ENCODE results near the gene SHE.
"Not testable (repeated sequence)": the region's sequence is repeated elsewhere in the genome, so short reads cannot be mapped to it uniquely, and the experiment has no call there.

The SHE gene

DNA sequence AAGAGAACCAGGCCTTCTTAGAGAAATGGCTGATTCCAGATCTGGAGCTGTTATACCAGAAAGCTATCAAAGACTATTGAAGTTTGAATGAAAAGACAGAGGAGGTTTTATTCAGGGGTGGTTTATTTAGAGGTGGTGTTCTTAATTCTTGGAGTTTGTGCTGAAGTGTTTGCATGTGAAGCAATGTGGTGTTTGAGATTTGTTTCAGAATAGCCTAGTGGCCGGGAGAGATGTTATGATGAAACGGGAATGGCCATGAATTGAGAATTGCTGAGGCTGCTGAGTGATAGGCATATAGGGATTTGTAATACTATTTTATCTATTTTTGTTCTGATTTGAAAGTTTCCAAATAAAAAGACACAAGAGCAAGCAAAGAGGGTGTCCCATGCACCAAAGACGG, 10.5 kb upstream of the SHE start:
- no peak for DNase-seq

- DNase-seq = no peak
Measured at GRCh38 chr1:154503898-154504297, 1.7 kb upstream of the SHE start.

GRCh38 chr1:154502744-154503115, 518 bp upstream of the SHE start:
- DNase-seq = no peak

GRCh38 chr1:154501423-154502065, 668 bp downstream of the SHE start:
- DNase-seq = no peak

DNA sequence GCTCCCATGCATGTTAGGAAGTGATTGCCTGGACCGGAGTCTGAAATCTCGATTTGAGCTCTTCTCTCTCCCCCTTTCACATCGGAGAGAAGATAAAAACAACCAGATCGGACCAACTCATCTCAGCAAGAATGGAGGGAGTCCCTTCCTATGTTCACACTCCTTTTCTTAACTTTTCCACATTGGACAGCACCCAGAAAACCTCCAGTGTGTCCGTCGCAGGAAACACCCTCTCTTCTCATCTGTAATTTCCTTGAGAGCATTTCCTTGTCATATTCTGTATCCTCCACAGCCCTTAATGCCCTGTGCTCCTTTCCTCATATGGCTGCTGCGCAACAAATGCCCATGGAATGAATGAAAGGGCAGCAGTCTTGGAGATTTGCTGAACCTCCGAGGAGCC, 1.7 kb downstream of the SHE start:
- DNase-seq = no peak

- DNase-seq = no peak
Measured at GRCh38 chr1:154499446-154499845, 2.8 kb downstream of the SHE start.

GRCh38 chr1:154497026-154497806, 5.0 kb downstream of the SHE start:
- DNase-seq = no peak

DNA sequence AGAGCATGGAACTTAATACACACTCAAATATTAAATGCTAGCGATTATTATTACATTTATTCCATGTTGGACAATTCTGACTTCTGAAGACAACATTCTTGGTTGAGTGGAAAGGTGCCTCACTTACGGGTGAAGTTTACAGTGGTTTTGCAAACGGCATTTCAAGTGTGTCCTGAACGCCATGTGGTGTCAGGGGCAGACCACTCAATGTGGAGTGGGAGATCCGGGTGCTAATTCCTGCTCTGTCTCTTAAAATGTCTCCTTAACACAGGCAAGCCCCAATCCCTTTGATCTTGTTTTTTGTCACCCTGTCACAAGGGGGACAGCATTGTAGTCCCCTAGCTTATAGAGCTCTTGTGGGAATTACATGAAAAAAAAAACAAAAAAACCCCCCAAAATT, 5.8 kb downstream of the SHE start:
- no peak for DNase-seq

- DNase-seq = no peak
Measured at GRCh38 chr1:154495496-154496273, 6.5 kb downstream of the SHE start.

GRCh38 chr1:154493276-154493675, 8.9 kb downstream of the SHE start:
- peak; percentile 63 for DNase-seq

DNA sequence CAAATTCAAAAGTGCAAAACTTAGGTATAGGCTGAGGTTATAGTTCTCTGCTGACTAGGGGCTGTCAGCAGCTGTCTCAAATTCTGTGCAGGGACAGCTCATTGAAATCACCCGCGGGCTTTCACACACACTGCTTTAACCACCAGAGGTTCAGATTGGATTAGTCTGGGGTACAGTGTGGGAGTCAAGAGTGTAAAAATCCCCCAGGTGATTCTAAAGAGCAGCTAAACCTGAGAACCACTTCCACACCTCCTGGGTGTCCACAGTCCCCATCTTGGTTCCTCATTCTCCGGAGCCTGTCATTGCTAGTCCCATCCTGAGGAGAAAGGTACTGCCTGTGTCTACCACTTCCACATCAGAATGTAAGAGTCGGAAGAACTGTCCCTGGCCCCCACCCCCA, 10.1 kb downstream of the SHE start:
- DNase-seq = no peak

- no peak for DNase-seq
Measured at GRCh38 chr1:154490317-154490716, 11.9 kb downstream of the SHE start.

DNA sequence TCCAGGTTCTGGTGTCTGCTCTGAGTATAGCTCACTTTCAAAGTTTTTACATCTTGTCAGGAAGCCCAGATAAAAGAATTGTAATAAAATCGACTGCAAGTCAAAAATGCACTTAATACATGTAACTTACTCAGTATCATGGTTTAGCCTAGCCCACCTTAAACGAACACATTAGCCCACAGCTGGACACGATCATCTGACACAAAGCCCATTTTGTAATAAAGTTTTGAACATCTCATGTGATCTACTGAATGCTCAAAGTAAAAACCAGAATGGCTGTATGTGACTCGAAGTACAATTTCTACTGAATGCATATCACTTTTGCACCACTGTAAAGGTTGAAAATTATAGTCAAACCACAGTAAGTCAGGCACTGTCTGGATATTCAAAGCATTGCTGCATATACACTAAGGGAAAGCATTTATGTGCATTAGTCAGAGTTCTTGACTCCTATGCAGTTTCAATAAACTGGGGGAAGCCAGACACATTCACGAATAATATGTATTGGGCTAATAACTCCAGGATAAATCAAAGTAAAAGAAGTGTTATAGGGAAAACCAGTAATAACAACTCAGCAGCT, 12.4 kb downstream of the SHE start:
- no peak for DNase-seq

DNA sequence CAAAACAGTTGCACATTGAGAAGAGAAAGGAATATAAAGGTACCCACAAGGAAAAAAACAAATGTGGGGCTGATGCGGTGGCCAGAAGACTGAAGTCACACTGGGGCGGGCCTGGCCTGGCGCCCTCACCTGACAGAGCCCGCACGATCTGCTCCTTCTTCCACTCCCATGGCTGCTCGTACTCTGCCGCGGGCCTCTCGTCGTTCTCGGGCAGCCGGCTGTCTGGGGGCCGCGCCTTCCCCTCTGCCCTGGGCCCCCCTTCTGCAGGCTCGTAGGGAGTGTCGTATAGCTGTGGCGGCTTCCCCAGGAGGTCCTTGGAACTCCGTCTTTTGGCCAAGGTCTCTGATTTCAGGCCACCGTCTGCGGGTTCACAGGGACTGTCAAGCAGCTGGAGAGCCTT, 13.3 kb downstream of the SHE start:
- DNase-seq = no peak

DNA sequence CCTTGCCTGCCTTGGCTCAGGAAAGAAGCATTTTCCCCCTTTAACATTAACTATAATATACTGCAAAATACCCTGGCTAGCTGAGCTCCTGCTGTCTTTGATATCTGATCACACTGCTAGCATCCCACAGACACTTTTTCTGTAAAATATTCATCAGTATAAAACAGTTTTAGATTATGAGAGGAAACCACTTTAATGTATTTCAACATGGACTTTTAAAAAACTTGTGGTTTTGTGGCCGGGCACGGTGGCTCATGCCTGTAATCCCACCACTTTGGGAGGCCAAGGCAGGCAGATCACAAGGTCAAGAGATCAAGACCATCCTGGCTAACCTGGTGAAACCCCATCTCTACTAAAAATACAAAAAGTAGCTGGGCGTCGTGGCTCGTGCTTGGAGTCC, 15.5 kb downstream of the SHE start:
- DNase-seq = not testable (repeated sequence)

DNA sequence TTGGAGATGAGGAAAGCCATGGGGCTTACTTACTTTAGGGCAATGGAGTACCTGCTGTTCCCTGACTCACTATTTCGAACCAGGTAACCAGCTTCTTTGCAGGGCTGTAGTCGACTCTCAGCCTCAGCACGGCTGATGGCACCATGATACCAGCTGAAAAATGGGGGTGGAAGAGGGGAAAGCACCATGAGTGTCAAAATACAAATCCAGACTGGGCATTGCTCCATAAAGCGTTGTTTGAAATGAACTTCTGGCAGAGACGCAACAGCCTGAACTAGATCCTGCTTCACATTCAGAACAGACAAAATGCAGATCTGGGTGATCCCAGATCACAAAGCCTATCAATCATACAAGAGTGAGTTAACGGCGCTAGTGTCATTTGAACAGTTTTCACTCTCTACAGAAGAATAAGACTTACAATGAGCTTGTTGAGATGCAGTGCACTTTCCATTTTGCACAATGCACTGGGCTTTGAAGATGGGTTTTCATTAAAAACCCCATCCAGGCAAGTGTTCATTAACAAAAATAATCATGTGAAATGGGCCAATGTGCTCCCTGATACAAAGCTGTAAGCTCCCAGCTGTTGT, 16.2 kb downstream of the SHE start:
- DNase-seq = no peak

DNA sequence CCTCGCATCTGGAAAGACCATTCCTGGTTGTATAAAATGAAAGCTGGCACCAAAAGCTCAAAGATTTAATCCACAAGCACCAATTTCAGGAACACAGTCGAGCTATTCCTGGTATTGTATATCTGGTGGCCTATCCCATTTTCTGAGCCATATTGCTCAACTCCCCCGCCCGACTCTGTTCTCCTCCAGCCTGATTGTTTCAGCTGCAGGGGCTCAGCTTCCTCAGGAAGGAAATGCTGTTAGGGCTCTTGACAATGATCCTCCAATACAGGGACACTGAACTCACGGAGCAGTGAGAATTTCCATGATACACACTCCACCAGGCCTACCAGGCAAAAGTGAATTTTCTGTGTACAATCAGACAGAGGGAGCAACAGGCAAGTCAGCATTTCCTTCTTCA, 17.1 kb downstream of the SHE start:
- no peak for DNase-seq

DNA sequence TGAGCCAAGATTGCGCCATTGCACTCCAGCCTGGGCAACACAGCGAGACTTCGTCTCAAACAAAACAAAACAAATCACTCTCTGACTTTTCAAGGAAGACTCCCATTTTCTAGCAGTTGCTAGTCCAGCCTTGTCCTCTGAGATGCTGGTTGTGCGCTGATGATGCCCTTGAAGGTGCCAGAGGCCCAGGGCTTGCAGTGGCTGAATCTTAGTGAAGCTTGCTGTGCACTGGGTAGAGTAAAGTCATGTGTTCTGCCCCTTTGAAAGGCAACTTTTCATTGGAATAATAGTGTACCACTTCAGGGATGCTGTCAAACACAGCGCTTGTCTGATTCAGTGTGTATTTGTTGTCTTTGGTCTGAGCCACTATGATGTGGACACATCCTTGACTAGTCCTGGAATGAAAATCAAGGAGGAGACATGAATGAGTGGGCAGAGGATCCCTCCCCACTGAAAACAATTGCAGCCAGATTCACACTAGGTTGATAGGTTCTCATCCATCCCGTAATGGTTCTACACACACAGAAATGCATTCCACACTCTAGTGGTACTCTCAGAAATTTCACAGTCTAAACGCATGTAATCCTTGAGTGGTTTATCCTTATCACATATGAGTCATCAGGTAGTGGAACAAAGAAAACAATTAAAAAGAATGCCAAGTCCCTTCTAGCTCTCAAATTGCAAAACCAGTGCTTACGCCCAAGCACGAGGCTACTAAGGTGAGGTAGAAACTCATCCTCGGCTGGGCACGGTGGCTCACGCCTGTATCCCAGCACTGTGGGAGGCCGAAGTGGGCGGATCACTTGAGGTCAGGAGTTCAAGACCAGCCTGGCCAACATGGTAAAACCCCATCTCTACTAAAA, 18.0 kb downstream of the SHE start:
- DNase-seq = no peak

DNA sequence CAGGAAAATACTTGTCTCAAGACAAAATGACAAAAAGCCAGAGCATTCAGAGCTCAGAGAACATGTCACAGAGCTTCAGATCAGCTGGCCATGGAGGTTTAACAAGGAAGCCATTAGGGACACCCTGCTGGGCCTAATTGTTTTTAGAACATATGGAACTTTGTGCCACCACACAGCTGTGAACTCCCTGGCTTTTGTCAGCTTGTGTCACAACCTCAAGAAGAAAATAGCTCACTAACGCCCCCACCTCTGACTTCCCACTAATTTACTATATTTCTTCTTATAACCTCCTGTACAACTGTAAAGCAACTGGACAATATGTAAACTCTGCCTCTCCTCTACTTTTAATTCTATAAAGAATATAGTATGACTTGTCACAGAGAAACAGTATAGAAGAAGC, 21.2 kb downstream of the SHE start:
- DNase-seq = no peak

- DNase-seq = peak; percentile 79
Measured at GRCh38 chr1:154479764-154480421, 22.3 kb downstream of the SHE start.

DNA sequence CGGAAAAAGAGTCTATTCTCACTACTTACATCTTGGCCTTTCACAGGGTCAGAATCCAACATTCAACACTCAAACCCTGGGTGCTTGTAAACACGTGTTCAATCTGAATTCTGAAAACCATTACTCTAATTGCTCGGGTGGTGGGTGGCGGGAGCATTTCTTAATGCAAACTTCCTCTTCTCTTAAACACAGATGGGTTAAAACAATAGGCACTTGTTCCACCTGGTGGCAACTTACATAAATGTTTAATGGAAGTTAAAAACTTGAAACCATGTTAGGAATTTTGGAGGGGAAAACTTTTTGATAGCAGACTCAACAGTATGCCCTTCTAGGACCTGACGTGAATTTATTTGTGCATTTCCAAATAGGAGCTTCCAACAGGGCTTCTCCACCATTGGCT, 23.6 kb downstream of the SHE start:
- DNase-seq = no peak

DNA sequence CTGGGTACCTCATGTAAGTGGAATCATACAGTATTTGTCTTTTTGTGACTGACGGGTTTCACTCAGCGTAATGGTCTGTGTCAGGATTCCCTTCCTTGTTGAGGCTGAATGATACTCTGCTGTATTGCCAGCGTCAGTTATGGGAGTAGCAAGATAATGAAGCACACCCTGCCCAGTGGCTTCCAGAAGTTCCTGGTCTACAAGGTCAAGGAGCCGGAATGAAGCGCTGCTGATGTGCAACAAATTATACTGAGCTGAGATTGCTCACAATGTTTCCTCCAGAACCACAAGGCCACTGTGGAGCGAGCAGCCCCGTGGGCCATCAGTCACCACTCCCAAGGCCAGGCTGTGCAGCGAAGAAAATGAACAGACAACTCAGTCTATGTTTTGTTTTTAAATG, 24.2 kb downstream of the SHE start:
- no peak for DNase-seq

Measured in activated CD8-positive, alpha-beta memory T cell treated with anti-CD3 and anti-CD28 coated beads for 24 hours (primary cell).